ENCODE data around the gene RASSF3. TPM values are rescaled to one million over a fixed set of nuclear protein-coding genes. Genes with fewer than 3 reads are reported as not detected.
"Not testable (repeated sequence)": the region's sequence is repeated elsewhere in the genome, so short reads cannot be mapped to it uniquely, and the experiment has no call there.

RASSF3 gene
- total RNA-seq = 64.8 and 70.5 TPM in 2 replicates

DNA sequence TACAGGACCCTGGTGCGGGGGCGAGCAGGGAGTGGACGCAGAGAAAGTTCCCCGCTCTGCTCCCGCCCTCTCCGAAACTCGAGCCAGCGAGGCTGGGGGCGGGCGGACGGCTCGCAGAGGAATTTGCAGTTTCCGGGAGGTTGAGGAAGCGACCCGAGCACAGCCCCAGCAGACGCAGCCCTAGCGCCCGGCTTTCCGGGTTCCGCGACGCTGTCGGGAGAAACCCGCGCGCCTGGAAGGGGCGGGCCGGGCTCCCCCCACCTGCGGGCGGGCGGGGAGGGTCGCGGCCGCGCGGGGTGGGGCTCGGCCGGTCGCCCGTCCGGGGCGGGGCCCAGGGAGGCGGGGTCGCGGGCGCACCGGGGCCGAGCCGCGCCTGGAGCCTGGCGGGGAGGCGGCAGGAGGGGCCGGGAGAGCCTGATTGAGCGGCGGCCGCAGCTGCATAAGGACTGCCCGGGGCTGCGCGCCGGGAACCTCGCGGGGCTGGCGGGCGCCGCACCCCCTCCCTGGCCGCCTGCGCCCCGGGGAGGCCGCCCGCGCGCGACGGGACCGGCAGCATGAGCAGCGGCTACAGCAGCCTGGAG lies at the start of gene RASSF3:
Gene RASSF3, plus strand, starts transcription at position 417 of the 581 bp plus-strand sequence. Its CDS starts 138 bp downstream, at position 555.
- DNase-seq (ENCODE audit: extremely low read depth, low read depth, low spot score) = no peak

DNA sequence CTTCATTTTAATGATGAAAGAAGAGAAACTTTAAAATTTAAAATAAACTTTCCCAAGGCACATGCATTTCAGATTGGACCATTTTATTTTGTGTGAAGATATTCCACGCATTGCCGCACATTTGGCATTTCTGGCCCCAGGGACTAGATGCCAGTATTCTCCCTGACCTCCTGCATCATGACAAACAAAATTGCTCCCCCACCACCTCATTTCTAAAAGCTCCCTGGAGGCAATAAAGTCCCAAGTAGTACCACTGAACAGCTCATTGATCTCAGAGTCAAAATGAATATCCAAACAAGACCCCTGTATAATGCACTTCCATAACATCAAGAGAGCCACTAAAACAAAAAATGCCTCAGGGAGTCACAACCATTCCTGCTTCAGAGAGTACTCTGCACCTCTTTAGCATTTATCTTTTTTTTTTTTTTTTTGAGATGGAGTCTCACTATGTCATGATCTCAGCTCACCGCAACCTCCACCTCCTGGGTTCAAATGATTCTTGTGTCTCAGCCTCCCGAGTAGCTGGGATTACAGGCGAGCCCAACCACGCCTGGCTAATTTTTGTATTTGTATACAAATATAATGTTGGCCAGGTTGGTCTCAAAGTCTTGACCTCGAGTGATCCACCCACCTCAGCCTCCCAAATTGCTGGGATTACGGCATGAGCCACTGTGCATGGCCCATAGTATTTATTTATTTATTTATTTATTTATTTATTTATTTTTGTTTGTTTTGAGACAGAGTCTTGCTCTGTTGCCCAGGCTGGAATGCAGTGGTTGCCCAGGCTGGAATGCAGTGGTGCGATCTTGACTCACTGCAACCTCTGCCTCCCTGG lies 48.8 kb upstream of the RASSF3 start:
- DNase-seq (ENCODE audit: extremely low read depth, low read depth, low spot score) = no peak

DNA sequence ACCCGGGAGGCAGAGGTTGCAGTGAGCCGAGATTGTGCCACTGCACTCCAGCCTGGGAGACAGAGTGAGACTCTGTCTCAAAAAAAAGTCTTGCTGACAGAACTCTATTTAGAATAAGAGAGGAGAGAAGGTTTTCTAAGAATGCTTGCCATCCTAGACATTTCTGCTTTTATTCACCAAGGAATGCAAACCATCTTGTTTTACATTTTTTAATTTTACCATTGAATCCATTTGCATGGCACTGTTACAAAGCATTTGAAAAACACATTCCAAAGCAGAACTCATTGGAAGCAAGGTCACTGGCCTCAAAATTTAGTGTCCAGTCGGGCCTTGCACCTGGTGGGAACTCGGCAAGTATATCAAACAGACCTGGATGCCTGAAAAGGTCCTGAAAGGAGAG lies 44.2 kb upstream of the RASSF3 start:
- no peak for DNase-seq (ENCODE audit: extremely low read depth, low read depth, low spot score)

- DNase-seq (ENCODE audit: extremely low read depth, low read depth, low spot score) = no peak
Observed at GRCh38 chr12:64566831-64567517, 43.3 kb upstream of the RASSF3 start.

GRCh38 chr12:64567570-64567969 lies 42.7 kb upstream of the RASSF3 start:
- no peak for DNase-seq (ENCODE audit: extremely low read depth, low read depth, low spot score)

DNA sequence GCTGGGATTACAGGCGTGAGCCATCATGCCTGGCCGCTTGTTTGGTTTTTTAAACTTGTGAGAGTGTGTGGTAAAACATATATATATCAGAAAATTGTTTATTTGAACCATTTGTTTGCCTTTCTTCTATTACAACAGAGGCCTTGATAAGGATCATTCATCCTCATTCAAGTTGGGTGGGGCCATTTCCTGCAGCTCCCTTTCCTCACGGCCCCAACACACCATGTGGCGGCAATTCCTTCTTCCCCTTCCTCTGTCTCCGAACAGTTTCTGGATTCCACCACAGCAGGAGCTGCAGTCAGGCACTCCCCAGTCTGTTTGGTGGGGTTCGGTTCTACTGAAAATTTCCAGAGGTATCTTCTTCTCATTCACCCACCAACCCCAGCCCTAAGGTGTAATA lies 42.0 kb upstream of the RASSF3 start:
- DNase-seq (ENCODE audit: extremely low read depth, low read depth, low spot score) = no peak

- no peak for DNase-seq (ENCODE audit: extremely low read depth, low read depth, low spot score)
Observed at GRCh38 chr12:64569923-64570691, 40.2 kb upstream of the RASSF3 start.

DNA sequence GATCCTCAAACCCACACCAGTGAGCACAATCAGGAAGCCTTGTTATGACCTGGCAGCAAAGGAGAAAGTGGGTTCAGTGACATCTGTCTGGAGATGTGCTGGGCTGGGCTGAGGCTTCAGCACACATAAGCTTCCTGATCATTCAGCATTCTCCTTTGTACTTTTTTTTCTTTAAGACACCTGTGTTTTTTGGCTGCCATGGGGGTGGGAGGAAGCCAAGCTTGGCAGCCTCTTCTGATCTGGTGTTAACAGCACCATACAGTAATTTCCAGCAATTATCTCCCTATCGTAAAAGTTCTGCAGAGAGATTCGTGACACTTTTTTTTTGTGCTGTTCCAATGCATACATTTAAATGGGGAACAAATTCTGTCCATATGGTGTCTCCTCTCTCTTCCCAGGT lies 38.9 kb upstream of the RASSF3 start:
- no peak for DNase-seq (ENCODE audit: extremely low read depth, low read depth, low spot score)

GRCh38 chr12:64572241-64572640 lies 38.1 kb upstream of the RASSF3 start:
- DNase-seq (ENCODE audit: extremely low read depth, low read depth, low spot score) = no peak

GRCh38 chr12:64574837-64575236 lies 35.5 kb upstream of the RASSF3 start:
- DNase-seq (ENCODE audit: extremely low read depth, low read depth, low spot score) = no peak

GRCh38 chr12:64577046-64577445 lies 33.2 kb upstream of the RASSF3 start:
- no peak for DNase-seq (ENCODE audit: extremely low read depth, low read depth, low spot score)

GRCh38 chr12:64578566-64578965 lies 31.7 kb upstream of the RASSF3 start:
- no peak for DNase-seq (ENCODE audit: extremely low read depth, low read depth, low spot score)

DNA sequence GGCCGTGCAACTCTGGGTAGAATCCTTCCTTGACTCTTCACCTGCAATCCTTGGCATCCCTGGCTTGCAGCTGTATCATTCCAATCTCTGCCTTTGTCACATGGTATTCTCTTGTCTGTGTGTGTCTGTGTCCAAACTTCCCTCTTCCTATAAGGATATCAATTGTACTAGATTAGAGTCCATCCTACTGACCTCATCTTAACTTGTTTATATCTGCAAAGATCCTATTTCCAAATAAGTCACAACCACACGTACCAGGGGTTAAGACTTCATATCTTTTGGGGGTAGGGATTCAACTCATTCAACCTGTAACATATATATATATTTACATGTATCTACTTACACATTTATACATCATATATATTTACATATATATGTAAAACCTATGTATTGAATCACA lies 29.6 kb upstream of the RASSF3 start:
- DNase-seq (ENCODE audit: extremely low read depth, low read depth, low spot score) = no peak

DNA sequence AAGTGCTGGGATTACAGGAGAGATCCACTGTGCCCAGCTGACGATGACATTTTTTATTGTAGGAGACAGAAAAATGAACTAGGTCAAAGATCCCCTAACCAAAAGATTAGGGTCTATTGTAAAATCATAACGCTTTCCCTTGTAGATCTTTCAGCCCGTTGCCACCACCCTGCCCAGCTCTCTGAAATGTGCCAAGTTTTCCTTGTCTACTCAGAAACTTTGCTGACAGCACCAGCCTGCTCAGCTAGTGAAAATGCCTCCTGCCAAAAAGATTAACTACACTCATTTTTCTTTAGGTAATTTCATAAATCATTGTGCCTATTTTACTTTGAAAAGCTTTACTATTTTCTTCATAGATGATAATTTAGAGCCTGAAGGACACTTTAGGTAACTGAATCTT lies 28.2 kb upstream of the RASSF3 start:
- DNase-seq (ENCODE audit: extremely low read depth, low read depth, low spot score) = no peak

GRCh38 chr12:64582862-64583261 lies 27.4 kb upstream of the RASSF3 start:
- no peak for DNase-seq (ENCODE audit: extremely low read depth, low read depth, low spot score)

DNA sequence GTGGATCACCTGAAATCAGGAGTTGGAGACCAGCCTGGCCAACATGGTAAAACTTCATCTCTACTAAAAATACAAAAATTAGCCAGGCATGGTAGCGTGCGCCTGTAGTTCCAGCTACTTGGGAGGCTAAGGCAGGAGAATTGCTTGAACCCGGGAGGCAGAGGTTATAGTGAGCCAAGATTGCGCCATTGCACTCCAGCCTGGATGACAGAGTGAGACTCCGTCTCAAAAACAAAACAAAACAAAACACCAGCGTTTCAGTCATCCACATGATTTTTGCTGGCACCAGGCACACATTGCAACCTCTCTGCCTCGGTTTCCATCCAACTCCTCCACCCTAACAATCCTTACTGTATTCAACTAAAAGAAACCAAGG lies 26.9 kb upstream of the RASSF3 start:
- not testable (repeated sequence) for DNase-seq (ENCODE audit: extremely low read depth, low read depth, low spot score)

- DNase-seq (ENCODE audit: extremely low read depth, low read depth, low spot score) = peak; percentile 72
Observed at GRCh38 chr12:64583771-64584421, 26.4 kb upstream of the RASSF3 start.

GRCh38 chr12:64585104-64585503 lies 25.2 kb upstream of the RASSF3 start:
- DNase-seq (ENCODE audit: extremely low read depth, low read depth, low spot score) = no peak

- no peak for DNase-seq (ENCODE audit: extremely low read depth, low read depth, low spot score)
Observed at GRCh38 chr12:64587447-64587846, 22.8 kb upstream of the RASSF3 start.

GRCh38 chr12:64590183-64590582 lies 20.1 kb upstream of the RASSF3 start:
- no peak for DNase-seq (ENCODE audit: extremely low read depth, low read depth, low spot score)

Data from glomerular endothelial cell (primary cell).